Activated naive CD4-positive, alpha-beta T cell treated with Interleukin-2 at 50 U/mL for 16 hours (primary cell): Measurements from ENCODE around the gene C10orf62.
"Not testable (repeated sequence)": the region's sequence is repeated elsewhere in the genome, so short reads cannot be mapped to it uniquely, and the experiment has no call there.

Experiments
- DNase-seq: peaks from one replicate; pipeline ENCODE4 v3.0.0-alpha.2; 2020

Gene C10orf62

GRCh38 chr10:97632949-97633884, 43.7 kb downstream of the C10orf62 start, which contains the start of gene MORN4:
Gene MORN4 (minus strand): TSS chr10:97633500. CDS start chr10:97619653, 13,847 bp downstream.
- DNase-seq = peak; percentile 92

DNA sequence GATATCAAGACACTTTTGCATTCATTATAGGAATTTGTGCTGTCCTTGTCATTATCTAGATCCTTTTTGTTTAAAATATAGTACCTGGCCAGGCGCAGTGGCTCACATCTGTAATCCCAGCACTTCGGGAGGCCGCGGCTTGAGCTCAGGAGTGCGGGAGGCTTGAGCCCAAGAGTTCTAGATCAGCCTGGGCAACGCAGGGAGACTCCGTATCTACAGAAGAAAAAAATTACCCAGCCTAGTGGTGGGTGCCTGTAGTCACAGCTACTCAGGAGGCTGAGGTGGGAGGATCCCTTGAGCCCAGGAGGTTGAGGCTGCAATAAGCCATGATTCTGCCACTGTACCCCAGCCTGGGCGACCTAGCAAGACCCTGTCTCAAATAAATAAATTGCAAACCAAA, 44.4 kb downstream of the C10orf62 start:
- peak; percentile 11 for DNase-seq

GRCh38 chr10:97635577-97635976, 46.1 kb downstream of the C10orf62 start:
- DNase-seq = no peak

- DNase-seq = not testable (repeated sequence)
Observed at GRCh38 chr10:97639090-97639489, 49.6 kb downstream of the C10orf62 start.

- DNase-seq = peak; percentile 99
Observed at GRCh38 chr10:97640174-97640867, 50.8 kb downstream of the C10orf62 start, which contains the start of gene PI4K2A. Gene PI4K2A (plus strand): TSS chr10:97640671. CDS start chr10:97640743, 72 bp downstream.
